ENCODE results near the gene SENP1.

Gene SENP1

GRCh38 chr12:48041591-48042423, 64.1 kb downstream of the SENP1 start:
- H3K79me2 ChIP-seq (ENCODE audit: insufficient read depth, low read depth): no peaks in the 10 kb centered on the region
- H3K27me3 ChIP-seq (ENCODE audit: insufficient read depth, low read depth): no peaks in the 10 kb centered on the region
- H3K27ac ChIP-seq: no peak overlapping the region
- H3K36me3 ChIP-seq (ENCODE audit: insufficient read depth): no peaks in the 10 kb centered on the region; the same call in 1 of the 2 replicates
- TF ChIP-seq CTCF (conservative IDR thresholded peaks at IDR 0.05; ENCODE audit: low read depth, low read length): no peak
- H3K9ac ChIP-seq: no peak overlapping the region
- no peaks in the 10 kb centered on the region for H3K4me1 ChIP-seq (ENCODE audit: low read depth, poor library complexity, severe bottlenecking)
- H3K4me2 ChIP-seq: no peak overlapping the region
- H3K4me3 ChIP-seq (IDR thresholded peaks at IDR 0.05; ENCODE audit: insufficient read depth, low read depth, low read length): no peak overlapping the region
- no peaks in the 10 kb centered on the region for H4K20me1 ChIP-seq (ENCODE audit: insufficient read depth)
- H2AFZ ChIP-seq (ENCODE audit: low read depth): no peak overlapping the region

GRCh38 chr12:48040354-48040753, 65.5 kb downstream of the SENP1 start:
- H2AFZ ChIP-seq (ENCODE audit: low read depth): no peak overlapping the region
- no peak for TF ChIP-seq CTCF (conservative IDR thresholded peaks at IDR 0.05; ENCODE audit: low read depth, low read length)
- no peaks in the 10 kb centered on the region for H3K79me2 ChIP-seq (ENCODE audit: insufficient read depth, low read depth)
- no peak overlapping the region for H3K9ac ChIP-seq
- no peak overlapping the region for H3K27ac ChIP-seq
- H3K36me3 ChIP-seq (ENCODE audit: insufficient read depth): no peaks in the 10 kb centered on the region; the same call in 1 of the 2 replicates
- H3K27me3 ChIP-seq (ENCODE audit: insufficient read depth, low read depth): no peaks in the 10 kb centered on the region
- no peak overlapping the region for H3K4me2 ChIP-seq
- H3K4me3 ChIP-seq (IDR thresholded peaks at IDR 0.05; ENCODE audit: insufficient read depth, low read depth, low read length): no peak overlapping the region
- no peaks in the 10 kb centered on the region for H4K20me1 ChIP-seq (ENCODE audit: insufficient read depth)
- H3K4me1 ChIP-seq (ENCODE audit: low read depth, poor library complexity, severe bottlenecking): no peaks in the 10 kb centered on the region

DNA sequence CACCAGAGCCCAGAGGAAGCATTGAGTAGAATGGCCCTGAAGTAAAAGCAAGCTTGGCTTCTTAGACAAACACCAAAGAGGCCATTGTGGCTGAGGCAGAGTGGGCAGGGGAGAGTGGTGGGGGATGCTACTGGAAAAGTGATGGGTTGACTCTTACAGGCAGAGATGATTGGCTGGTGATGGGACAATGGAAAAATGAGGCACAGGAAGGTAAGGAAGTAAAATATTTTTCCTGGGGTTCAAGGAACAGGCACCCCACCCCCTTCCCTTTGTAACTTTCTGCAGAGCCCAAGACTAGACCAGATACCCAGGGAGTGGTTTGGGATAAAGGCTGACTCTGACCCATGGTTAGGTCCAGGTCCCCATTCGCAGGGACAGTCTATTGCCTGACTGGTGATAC, 66.7 kb downstream of the SENP1 start:
- Histone ChIP-seq H3K27ac (no peak overlapping the region), H3K79me2 (ENCODE audit: insufficient read depth, low read depth) (no peaks in the 10 kb centered on the region)

DNA sequence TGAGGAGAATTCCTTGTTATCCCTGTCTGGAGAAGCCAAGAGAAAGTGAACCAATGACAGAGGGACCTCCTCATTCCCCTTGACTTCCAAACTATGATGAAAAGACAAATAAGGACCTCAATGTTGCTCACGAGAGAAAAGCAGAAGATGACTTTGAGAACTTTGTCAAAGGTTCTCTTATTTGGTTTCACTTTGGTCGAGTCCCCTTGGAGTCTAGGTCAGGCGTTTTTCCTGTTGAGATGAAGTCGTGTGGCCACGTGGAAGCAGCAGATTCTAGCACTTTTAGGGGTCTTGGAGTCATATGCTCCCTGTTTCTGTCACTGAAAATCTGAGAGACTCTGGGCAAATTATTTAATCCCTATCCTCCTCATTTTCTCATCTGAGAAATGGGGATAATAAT, 67.8 kb downstream of the SENP1 start:
- Histone ChIP-seq H3K27ac (no peak overlapping the region), H3K4me3 (IDR thresholded peaks at IDR 0.05; ENCODE audit: insufficient read depth, low read depth, low read length) (no peak overlapping the region), H3K4me2 (no peak overlapping the region), H4K20me1 (ENCODE audit: insufficient read depth) (no peaks in the 10 kb centered on the region), H3K4me1 (ENCODE audit: low read depth, poor library complexity, severe bottlenecking) (no peaks in the 10 kb centered on the region), H3K27me3 (ENCODE audit: insufficient read depth, low read depth) (no peaks in the 10 kb centered on the region), H3K36me3 (ENCODE audit: insufficient read depth) (no peaks in the 10 kb centered on the region), H3K9ac (no peak overlapping the region), H3K79me2 (ENCODE audit: insufficient read depth, low read depth) (no peaks in the 10 kb centered on the region), H2AFZ (ENCODE audit: low read depth) (no peak overlapping the region)
- TF ChIP-seq CTCF (conservative IDR thresholded peaks at IDR 0.05; ENCODE audit: low read depth, low read length): no peak

More for the DNA sequence above, 66.7 kb downstream of the SENP1 start:
- H3K4me1 ChIP-seq (ENCODE audit: low read depth, poor library complexity, severe bottlenecking): no peaks in the 10 kb centered on the region
- no peak for TF ChIP-seq CTCF (conservative IDR thresholded peaks at IDR 0.05; ENCODE audit: low read depth, low read length)
- no peak overlapping the region for H3K4me3 ChIP-seq (IDR thresholded peaks at IDR 0.05; ENCODE audit: insufficient read depth, low read depth, low read length)
- H3K4me2 ChIP-seq: no peak overlapping the region
- H3K36me3 ChIP-seq (ENCODE audit: insufficient read depth): no peaks in the 10 kb centered on the region
- H3K27me3 ChIP-seq (ENCODE audit: insufficient read depth, low read depth): no peaks in the 10 kb centered on the region
- H2AFZ ChIP-seq (ENCODE audit: low read depth): no peak overlapping the region
- no peak overlapping the region for H3K9ac ChIP-seq
- no peaks in the 10 kb centered on the region for H4K20me1 ChIP-seq (ENCODE audit: insufficient read depth)
